WERI-Rb-1 (cell line): ENCODE data around the gene JSRP1.

Source experiments
- DNase-seq: peaks from one replicate; pipeline ENCODE4 v3.0.0-alpha.2; 2020
- H3K27ac ChIP-seq: fragments of 250-450 bp; sonication (Bioruptor Pico); 2 replicates; pipeline ENCODE4 v1.5.1; 2020; ENCODE audit warnings: mild to moderate bottlenecking, moderate library complexity
- H3K27me3 ChIP-seq: fragments of 250-450 bp; sonication (Bioruptor Pico); 2 replicates; pipeline ENCODE4 v1.5.1; 2021; ENCODE audit warnings: mild to moderate bottlenecking, low read depth, moderate library complexity; ENCODE audit not compliant: insufficient read depth, severe bottlenecking
- H3K36me3 ChIP-seq: fragments of 250-450 bp; sonication (Bioruptor Pico); 2 replicates; pipeline ENCODE4 v1.5.1; 2020; ENCODE audit warnings: mild to moderate bottlenecking, moderate library complexity
- H3K4me3 ChIP-seq: 2 replicates; pipeline ENCODE4 v1.5.1; 2011; ENCODE audit warnings: low read depth, mild to moderate bottlenecking, control low read depth, low read length
- H3K9me3 ChIP-seq: fragments of 250-450 bp; sonication (Bioruptor Pico); 2 replicates; pipeline ENCODE4 v1.5.1; 2021; ENCODE audit warnings: mild to moderate bottlenecking, moderate library complexity; ENCODE audit not compliant: severe bottlenecking
- CTCF ChIP-seq: IDR thresholded peaks from 2 replicates; pipeline ENCODE4 v1.5.1; 2011; ENCODE audit warnings: low read depth, mild to moderate bottlenecking, control low read depth, inconsistent platforms, low read length

Gene JSRP1

GRCh38 chr19:2268861-2269243 is 12.6 kb upstream of the JSRP1 start:
- Histone ChIP-seq H3K36me3 (peaks cover 37% of the 10 kb centered on the region), H3K27ac (peak overlapping the region; percentile 72), H3K9me3 (no peaks in the 10 kb centered on the region), H3K4me3 (peak overlapping the region; percentile 73), H3K27me3 (no peaks in the 10 kb centered on the region)
- DNase-seq, result no peak
- no peak for TF ChIP-seq CTCF

- TF ChIP-seq CTCF, result no peak
- peaks cover 37% of the 10 kb centered on the region for H3K36me3 ChIP-seq
- peak overlapping the region; percentile 73 for H3K4me3 ChIP-seq
- DNase-seq, result no peak
- no peaks in the 10 kb centered on the region for H3K27me3 ChIP-seq
- peak overlapping the region; percentile 72; the same call in 1 of the 2 replicates for H3K27ac ChIP-seq
- no peaks in the 10 kb centered on the region for H3K9me3 ChIP-seq
These were observed 12.2 kb upstream of the JSRP1 start for GRCh38 chr19:2268480-2268830.

- DNase-seq, result no peak
- Histone ChIP-seq H3K9me3 (no peaks in the 10 kb centered on the region), H3K4me3 (no peak overlapping the region), H3K36me3 (peaks cover 16% of the 10 kb centered on the region), H3K27ac (no peak overlapping the region), H3K27me3 (no peaks in the 10 kb centered on the region)
- TF ChIP-seq CTCF, result no peak
These were observed 10.2 kb upstream of the JSRP1 start for GRCh38 chr19:2266183-2266993.

DNA sequence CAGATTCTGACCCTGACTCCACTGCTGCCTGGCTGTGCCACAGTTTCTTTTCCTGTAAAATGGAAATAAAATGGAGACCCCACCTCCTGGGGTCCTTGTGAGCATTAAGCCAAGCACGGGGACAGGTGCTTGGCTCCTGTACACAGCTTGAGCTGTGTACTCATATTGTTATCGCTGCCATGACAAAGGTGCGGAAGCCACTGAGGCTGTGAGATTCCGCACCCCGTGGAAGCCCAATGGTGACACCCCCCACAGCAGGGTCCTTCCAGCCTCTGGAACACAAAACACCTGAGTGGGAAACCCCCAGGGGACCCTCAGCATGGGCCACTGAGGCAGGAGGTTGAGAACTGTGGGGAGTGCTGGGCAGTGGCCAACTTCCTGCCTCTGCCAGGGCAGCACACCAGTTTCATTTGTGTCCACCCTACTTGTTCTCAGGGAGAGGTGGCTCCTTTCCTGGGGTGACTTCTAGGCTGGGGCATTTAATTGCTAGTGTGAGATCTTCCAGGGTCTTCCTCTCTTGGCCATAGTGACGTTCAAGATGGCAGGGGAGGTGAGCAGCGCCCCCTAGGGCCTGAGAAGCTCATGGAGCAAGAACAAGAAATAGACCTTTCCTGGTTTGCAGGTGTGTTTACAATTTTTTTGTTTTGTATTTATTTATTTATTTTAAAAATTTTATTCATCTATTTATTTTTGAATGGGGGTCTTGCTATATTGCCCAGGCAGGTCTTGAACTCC is 5.4 kb upstream of the JSRP1 start:
- H3K4me3 ChIP-seq, result no peak overlapping the region
- DNase-seq, result no peak
- no peaks in the 10 kb centered on the region for H3K36me3 ChIP-seq
- no peaks in the 10 kb centered on the region for H3K27me3 ChIP-seq
- peak; percentile 67 for TF ChIP-seq CTCF
- H3K9me3 ChIP-seq, result no peaks in the 10 kb centered on the region
- H3K27ac ChIP-seq, result no peak overlapping the region

DNA sequence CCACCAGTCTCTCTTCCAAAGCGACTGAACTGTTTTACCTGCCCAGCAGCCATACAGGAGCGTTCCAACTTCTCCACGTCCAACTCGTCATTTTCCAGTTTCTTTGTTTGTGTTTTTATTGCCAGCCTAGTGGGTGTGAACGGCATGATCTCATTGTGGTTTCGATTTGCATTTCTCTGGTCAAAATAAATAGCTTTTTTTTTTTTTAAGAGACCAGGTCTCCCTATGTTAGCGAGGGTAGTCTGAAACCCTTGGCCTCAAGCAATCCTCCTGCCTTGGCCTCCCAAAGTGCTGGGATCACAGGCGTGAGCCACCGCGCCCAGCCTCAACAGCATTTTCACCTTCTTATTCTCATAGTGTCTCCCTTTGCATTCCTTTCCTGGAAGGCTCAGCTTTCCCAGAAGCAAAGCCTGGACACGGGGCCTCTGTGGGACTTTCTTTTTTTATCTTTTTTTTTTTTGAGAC is 4.2 kb upstream of the JSRP1 start:
- Histone ChIP-seq H3K27me3 (no peaks in the 10 kb centered on the region), H3K9me3 (no peaks in the 10 kb centered on the region), H3K36me3 (no peaks in the 10 kb centered on the region), H3K27ac (no peak overlapping the region), H3K4me3 (no peak overlapping the region)
- DNase-seq, result no peak
- TF ChIP-seq CTCF, result no peak
